Esophagus muscularis mucosa (tissue), 4 donors: ENCODE measurements around the gene DMTF1. TPM values are rescaled to one million over a fixed set of nuclear protein-coding genes. Genes with fewer than 3 reads are reported as not detected.
A peak's percentile ranks its signal among the peaks of the same experiment; 100 is the strongest.

ENCODE experiments used
- DNase-seq: peaks from one replicate; pipeline ENCODE4 v3.0.0-alpha.2; 2017; ENCODE audit errors: extremely low spot score
- H3K27ac ChIP-seq, 4 donors: fragments of 200-600 bp; sonication (generic); replicated peaks in 1 of 4; 1 replicate in 3 of 4; 2 replicates in 1 of 4; pipeline ENCODE4 v1.5.1; 2016 to 2019; ENCODE audit warnings: mild to moderate bottlenecking in 1 of 4
- H3K27me3 ChIP-seq, 4 donors: fragments of 200-600 bp; sonication (generic); one replicate each; pipeline versions ENCODE4 v1.5.1 to v1.6.0; 2016 to 2019
- H3K36me3 ChIP-seq, 4 donors: fragments of 200-600 bp; sonication (generic); one replicate each; pipeline ENCODE4 v1.5.1; 2016 to 2019
- H3K4me1 ChIP-seq, 4 donors: fragments of 200-600 bp; sonication (generic); one replicate each; pipeline ENCODE4 v1.5.1; 2016 to 2019
- H3K4me3 ChIP-seq, 4 donors: fragments of 200-600 bp; sonication (generic); 1 replicate in 2 of 4; 2 replicates in 2 of 4; pipeline ENCODE4 v1.5.1; 2016 to 2019; ENCODE audit warnings: mild to moderate bottlenecking in 4 of 4, moderate library complexity in 1 of 4
- H3K9me3 ChIP-seq, 4 donors: fragments of 200-600 bp; sonication (generic); 1 replicate in 3 of 4; 2 replicates in 1 of 4; pipeline ENCODE4 v1.5.1; 2016 to 2019
- EP300 ChIP-seq: sonication (generic); formaldehyde crosslinking; IDR thresholded peaks from one replicate; pipeline ENCODE4 v1.6.1; 2017; ENCODE audit warnings: antibody characterized with exemption
- POLR2A ChIP-seq: fragments of 450-650 bp; IDR thresholded peaks from one replicate; pipeline ENCODE4 v1.6.1; 2017; ENCODE audit warnings: antibody characterized with exemption, moderate library complexity, mild to moderate bottlenecking, low read depth
- POLR2AphosphoS5 ChIP-seq, 2 donors: sonication (generic); formaldehyde crosslinking; IDR thresholded peaks; one replicate each; pipeline ENCODE4 v1.6.1; 2017; ENCODE audit warnings: antibody characterized with exemption in 2 of 2
- WGBS: methylation state at CpG from one replicate; pipeline ENCODE4 v1.1.5; 2018; 5-methylcytosine and 5-hydroxymethylcytosine counted together
- intact Hi-C: fragments of 100-400 bp; cut with DNase I; formaldehyde crosslinking; loops from one replicate; pipeline ENCODE4 v1.15.1; 2023
- total RNA-seq, 4 donors: library from RNA; depleted of rRNA; stranded (reverse); fragments of >200 nt; gene quantifications; one replicate each; pipeline versions ENCODE4 v1.1.0 to v1.2.1, GENCODE V29; 2016
- TF ChIP-seq, protein P1 (sequence below), 3 experiments: fragments of 200-600 bp in 2 of 3; fragments of 450-650 bp in 1 of 3; sonication (generic) in 2 of 3; IDR thresholded peaks; one replicate each; pipeline ENCODE4 v1.5.1; 2017 to 2019; ENCODE audit warnings: antibody characterized with exemption in 3 of 3, mild to moderate bottlenecking in 2 of 3, moderate library complexity in 1 of 3

Gene DMTF1
- total RNA-seq, 4 donors from 2014 or later, result 31.4 to 60.6 (median 40.5) TPM

GRCh38 chr7:87193912-87194311, 41.7 kb downstream of the DMTF1 start:
- Histone ChIP-seq H3K4me1 (no peaks in the 10 kb centered on the region), H3K9me3 (no peaks in the 10 kb centered on the region), H3K27me3 (no peaks in the 10 kb centered on the region), H3K4me3 (no peak overlapping the region), H3K36me3 (peaks cover 57 to 89% (median 77%) of the 10 kb centered on the region in 4 donors), H3K27ac (no peak overlapping the region)
- no peak for DNase-seq
- intact Hi-C loops, result loop anchor here (2.0 kb wide), 1 partner anchor 19 kb away; no protein-coding TSS in a partner anchor
- no peak for TF ChIP-seq EP300
- no peak for TF ChIP-seq POLR2AphosphoS5 (IDR thresholded peaks at IDR 0.05)
- TF ChIP-seq POLR2A, result no peak
- TF ChIP-seq, protein P1, sequence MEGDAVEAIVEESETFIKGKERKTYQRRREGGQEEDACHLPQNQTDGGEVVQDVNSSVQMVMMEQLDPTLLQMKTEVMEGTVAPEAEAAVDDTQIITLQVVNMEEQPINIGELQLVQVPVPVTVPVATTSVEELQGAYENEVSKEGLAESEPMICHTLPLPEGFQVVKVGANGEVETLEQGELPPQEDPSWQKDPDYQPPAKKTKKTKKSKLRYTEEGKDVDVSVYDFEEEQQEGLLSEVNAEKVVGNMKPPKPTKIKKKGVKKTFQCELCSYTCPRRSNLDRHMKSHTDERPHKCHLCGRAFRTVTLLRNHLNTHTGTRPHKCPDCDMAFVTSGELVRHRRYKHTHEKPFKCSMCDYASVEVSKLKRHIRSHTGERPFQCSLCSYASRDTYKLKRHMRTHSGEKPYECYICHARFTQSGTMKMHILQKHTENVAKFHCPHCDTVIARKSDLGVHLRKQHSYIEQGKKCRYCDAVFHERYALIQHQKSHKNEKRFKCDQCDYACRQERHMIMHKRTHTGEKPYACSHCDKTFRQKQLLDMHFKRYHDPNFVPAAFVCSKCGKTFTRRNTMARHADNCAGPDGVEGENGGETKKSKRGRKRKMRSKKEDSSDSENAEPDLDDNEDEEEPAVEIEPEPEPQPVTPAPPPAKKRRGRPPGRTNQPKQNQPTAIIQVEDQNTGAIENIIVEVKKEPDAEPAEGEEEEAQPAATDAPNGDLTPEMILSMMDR (IDR thresholded peaks at IDR 0.05), result no peak
- WGBS, result 70% methylated on average over 1 of the region's 1 CpG

- H3K4me3 ChIP-seq, result no peak overlapping the region
- no peak overlapping the region for H3K27ac ChIP-seq
- TF ChIP-seq POLR2AphosphoS5 (IDR thresholded peaks at IDR 0.05), result no peak
- TF ChIP-seq, protein P1 (IDR thresholded peaks at IDR 0.05), result no peak
- H3K9me3 ChIP-seq, result no peaks in the 10 kb centered on the region
- no peaks in the 10 kb centered on the region for H3K27me3 ChIP-seq
- intact Hi-C loops, result no loop called here
- WGBS, result 77% methylated on average over 1 of the region's 1 CpG
- peaks cover 28 to 48% (median 34%) of the 10 kb centered on the region in 4 donors for H3K36me3 ChIP-seq
- DNase-seq, result no peak
- H3K4me1 ChIP-seq, result peaks cover 0 to 13% (median 6%) of the 10 kb centered on the region in 4 donors
These were observed 47.0 kb downstream of the DMTF1 start for GRCh38 chr7:87199241-87199640.

DNA sequence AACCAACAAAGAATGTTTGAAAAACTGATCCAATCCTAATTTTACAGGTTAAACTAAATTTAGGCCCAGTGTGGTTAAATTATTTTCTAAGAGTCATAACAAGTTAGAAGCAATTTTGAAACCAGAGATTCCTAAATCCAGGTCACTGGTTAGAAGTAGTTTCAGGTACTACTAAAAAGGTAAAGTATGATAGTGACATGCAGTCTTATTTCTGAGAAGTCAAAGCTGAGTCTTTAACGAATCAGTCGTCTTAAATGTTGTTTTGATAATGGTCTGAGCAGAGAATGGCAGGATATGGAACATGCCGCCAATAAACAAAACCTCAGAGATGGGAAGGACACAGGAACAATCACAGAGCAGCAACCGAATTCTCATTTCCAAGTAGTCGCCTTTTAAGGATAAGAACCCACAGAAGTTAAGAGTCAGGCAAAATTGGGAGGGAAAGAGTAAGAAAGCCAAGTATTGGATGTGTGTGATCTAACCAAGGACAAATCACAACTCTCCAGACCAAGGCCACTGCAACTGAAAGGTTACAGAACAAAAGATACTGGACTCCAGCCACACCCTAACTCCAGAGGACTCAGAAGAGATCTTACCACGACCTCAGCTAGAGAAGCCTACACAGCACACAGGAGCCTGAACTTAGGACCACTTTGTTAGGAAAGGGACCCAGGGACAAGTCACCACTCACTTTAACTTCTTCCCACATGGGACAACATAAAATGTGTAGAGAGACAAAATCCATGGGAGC, 47.6 kb downstream of the DMTF1 start:
- peaks cover 23 to 42% (median 28%) of the 10 kb centered on the region in 4 donors for H3K36me3 ChIP-seq
- peaks cover 0 to 13% (median 6%) of the 10 kb centered on the region in 4 donors for H3K4me1 ChIP-seq
- H3K4me3 ChIP-seq, result no peak overlapping the region
- H3K9me3 ChIP-seq, result peaks cover 0 to 5% (median 3%) of the 10 kb centered on the region in 4 donors
- TF ChIP-seq POLR2AphosphoS5 (IDR thresholded peaks at IDR 0.05) (no peak), POLR2A (no peak), EP300 (no peak)
- TF ChIP-seq, protein P1 (IDR thresholded peaks at IDR 0.05), result no peak
- WGBS, result 86% methylated on average over 6 of the region's 6 CpGs
- no peaks in the 10 kb centered on the region for H3K27me3 ChIP-seq
- peak overlapping the region in 1 of 4 donors; percentile 3 for H3K27ac ChIP-seq
- DNase-seq, result no peak
- intact Hi-C loops, result loop anchor here (5.0 kb wide), 1 partner anchor 33 kb away; no protein-coding TSS in a partner anchor

GRCh38 chr7:87202208-87202607, 50.0 kb downstream of the DMTF1 start:
- 94% methylated on average over 1 of the region's 1 CpG for WGBS
- TF ChIP-seq, protein P1 (IDR thresholded peaks at IDR 0.05), result no peak
- TF ChIP-seq POLR2AphosphoS5 (IDR thresholded peaks at IDR 0.05) (no peak), EP300 (no peak), POLR2A (no peak)
- no peak overlapping the region for H3K27ac ChIP-seq
- H3K27me3 ChIP-seq, result no peaks in the 10 kb centered on the region
- H3K4me1 ChIP-seq, result peaks cover 0 to 13% (median 6%) of the 10 kb centered on the region in 4 donors
- intact Hi-C loops, result loop anchor here (5.0 kb wide), 1 partner anchor 35 kb away; no protein-coding TSS in a partner anchor
- H3K36me3 ChIP-seq, result peaks cover 2 to 19% (median 5%) of the 10 kb centered on the region in 4 donors
- no peak overlapping the region for H3K4me3 ChIP-seq
- peaks cover 0 to 18% (median 10%) of the 10 kb centered on the region in 4 donors for H3K9me3 ChIP-seq
- no peak for DNase-seq
